ENCODE data around the gene GMNN.

DNA sequence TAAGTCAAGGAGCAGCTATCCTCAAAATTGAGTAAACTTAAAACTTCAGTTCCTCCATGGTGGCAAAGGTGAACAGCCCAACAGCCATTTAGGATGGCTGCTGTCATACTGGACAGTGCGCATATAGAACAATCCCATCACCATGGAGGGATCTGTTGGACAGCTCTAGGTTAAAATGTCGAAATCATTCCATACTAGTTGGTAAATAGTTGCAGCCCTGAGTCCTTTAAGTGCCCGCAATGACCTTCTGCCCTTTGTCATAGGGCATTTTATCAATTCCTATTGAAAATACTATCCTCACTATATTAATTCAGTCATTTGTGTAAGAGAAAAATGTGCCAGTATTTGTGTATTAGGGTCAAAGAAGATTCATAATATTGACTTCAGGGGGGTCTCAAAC is 32.8 kb downstream of the GMNN start:
- no peak for TF ChIP-seq POLR2A (IDR thresholded peaks at IDR 0.05)
- TF ChIP-seq CTCF (IDR thresholded peaks at IDR 0.05): no peak
- no peak for TF ChIP-seq POLR2AphosphoS5 (IDR thresholded peaks at IDR 0.05)

Data from breast epithelium (tissue), 3 donors.